ENCODE results near the gene MGAT4A.

Gene MGAT4A

GRCh38 chr2:98775146-98775986 is 44.4 kb upstream of the MGAT4A start:
- DNase-seq (ENCODE audit: low read depth): no peak
- no peak for TF ChIP-seq CTCF (IDR thresholded peaks at IDR 0.05; ENCODE audit: low read depth, low read length, missing control alignments)

GRCh38 chr2:98773907-98774306 is 43.0 kb upstream of the MGAT4A start:
- DNase-seq (ENCODE audit: low read depth): no peak
- H3K4me3 ChIP-seq (ENCODE audit: low read depth, low read length): no peak overlapping the region
- no peak for TF ChIP-seq CTCF (IDR thresholded peaks at IDR 0.05; ENCODE audit: low read depth, low read length, missing control alignments)

More at GRCh38 chr2:98775146-98775986, 44.4 kb upstream of the MGAT4A start:
- no peak overlapping the region for H3K4me3 ChIP-seq (ENCODE audit: low read depth, low read length)

GRCh38 chr2:98773169-98773568 is 42.2 kb upstream of the MGAT4A start:
- no peak overlapping the region for H3K4me3 ChIP-seq (ENCODE audit: low read depth, low read length)
- no peak for DNase-seq (ENCODE audit: low read depth)
- TF ChIP-seq CTCF (IDR thresholded peaks at IDR 0.05; ENCODE audit: low read depth, low read length, missing control alignments): no peak

GRCh38 chr2:98772536-98772935 is 41.6 kb upstream of the MGAT4A start:
- DNase-seq (ENCODE audit: low read depth): no peak
- TF ChIP-seq CTCF (IDR thresholded peaks at IDR 0.05; ENCODE audit: low read depth, low read length, missing control alignments): no peak
- H3K4me3 ChIP-seq (ENCODE audit: low read depth, low read length): no peak overlapping the region

- H3K4me3 ChIP-seq (ENCODE audit: low read depth, low read length): peak overlapping the region; percentile 28
- no peak for TF ChIP-seq CTCF (IDR thresholded peaks at IDR 0.05; ENCODE audit: low read depth, low read length, missing control alignments)
- DNase-seq (ENCODE audit: low read depth): peak; percentile 49
These were observed 41.0 kb upstream of the MGAT4A start for GRCh38 chr2:98771721-98772524.

GRCh38 chr2:98771264-98771663 is 40.3 kb upstream of the MGAT4A start:
- DNase-seq (ENCODE audit: low read depth): no peak
- TF ChIP-seq CTCF (IDR thresholded peaks at IDR 0.05; ENCODE audit: low read depth, low read length, missing control alignments): no peak
- no peak overlapping the region; the same call in 1 of the 2 replicates for H3K4me3 ChIP-seq (ENCODE audit: low read depth, low read length)
